WI38 (cell line): ENCODE measurements around the gene TMEM114.

Experiments used
- H3K4me3 ChIP-seq: 2 replicates; pipeline ENCODE4 v1.5.1; 2011; ENCODE audit warnings: low read depth, mild to moderate bottlenecking, control low read depth, low read length
- CTCF ChIP-seq: IDR thresholded peaks from 2 replicates; pipeline ENCODE4 v1.5.1; 2012; ENCODE audit warnings: low read depth, mild to moderate bottlenecking, control low read depth, low read length

Gene TMEM114

DNA sequence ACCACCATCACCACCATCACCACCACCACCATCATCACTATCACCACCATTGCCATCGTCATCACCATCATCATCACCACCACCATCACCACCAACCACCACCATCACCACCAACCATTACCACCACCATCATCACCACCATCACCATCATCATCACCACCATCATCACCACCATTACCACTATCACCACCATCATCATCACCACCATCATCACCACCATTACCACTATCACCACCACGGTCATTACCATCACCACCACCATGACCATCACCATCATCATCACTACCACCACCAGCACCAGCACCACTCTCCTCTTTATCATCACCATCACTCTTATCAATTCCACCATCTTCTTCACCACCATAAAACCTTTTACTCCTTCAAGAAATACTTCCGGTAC is 1.1 kb upstream of the TMEM114 start:
- no peak for TF ChIP-seq CTCF
- no peak overlapping the region for H3K4me3 ChIP-seq

DNA sequence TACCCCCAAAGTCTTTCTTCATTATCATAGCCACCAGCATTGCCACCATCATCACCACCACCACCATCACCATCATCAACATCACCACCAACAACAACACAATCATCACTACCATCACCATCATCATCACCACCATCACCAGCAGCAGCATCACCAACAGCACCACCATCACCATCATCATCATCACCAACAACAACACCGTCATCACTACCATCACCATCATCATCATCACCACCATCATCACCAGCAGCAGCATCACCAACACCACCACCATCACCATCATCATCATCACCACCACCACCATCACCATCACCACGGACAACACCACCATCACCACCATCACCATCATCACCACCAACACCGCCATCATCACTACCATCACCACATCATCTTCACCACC is 500 bp upstream of the TMEM114 start:
- TF ChIP-seq CTCF = no peak
- H3K4me3 ChIP-seq = no peak overlapping the region

- no peak for TF ChIP-seq CTCF
- H3K4me3 ChIP-seq = no peak overlapping the region
These were observed 1.0 kb downstream of the TMEM114 start for GRCh38 chr16:8589057-8589899.

- no peak for TF ChIP-seq CTCF
- H3K4me3 ChIP-seq = no peak overlapping the region
These were observed 1.6 kb downstream of the TMEM114 start for GRCh38 chr16:8588682-8589056.

DNA sequence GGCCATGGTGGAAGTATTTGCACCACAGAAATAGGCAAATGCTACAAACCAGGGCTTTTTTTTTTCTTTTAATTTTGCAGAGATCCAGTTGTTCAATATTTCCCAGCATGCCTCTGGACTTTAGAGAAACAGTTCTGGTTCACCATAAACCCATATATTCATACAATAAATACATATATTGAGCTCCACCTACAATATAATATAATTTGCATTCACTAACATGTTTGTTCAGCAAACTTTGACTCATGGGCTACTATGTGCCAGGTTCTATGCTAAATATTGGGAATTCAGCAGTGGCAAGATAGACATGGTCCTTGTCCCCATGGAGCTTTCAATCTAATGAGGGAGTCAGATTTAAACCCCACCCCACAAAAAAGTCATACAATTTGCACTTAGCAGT is 3.2 kb downstream of the TMEM114 start:
- no peak overlapping the region for H3K4me3 ChIP-seq
- no peak for TF ChIP-seq CTCF

GRCh38 chr16:8585857-8586256 is 4.5 kb downstream of the TMEM114 start:
- TF ChIP-seq CTCF = no peak
- no peak overlapping the region for H3K4me3 ChIP-seq

- TF ChIP-seq CTCF = no peak
- H3K4me3 ChIP-seq = no peak overlapping the region
These were observed 5.3 kb downstream of the TMEM114 start for GRCh38 chr16:8585041-8585440.
